GM19239 (cell line): ENCODE data around the gene ABTB1.
"Not testable (repeated sequence)": the region's sequence is repeated elsewhere in the genome, so short reads cannot be mapped to it uniquely, and the experiment has no call there.

Experiments used
- DNase-seq: peaks from one replicate; pipeline ENCODE4 v3.0.0; 2011; ENCODE audit warnings: low spot score; ENCODE audit not compliant: insufficient read length
- FAIRE-seq: peaks from 2 replicates; lab custom pipeline; 2011; peaks lifted over from hg19 to GRCh38; lab: Jason Lieb, UNC

The ABTB1 gene

DNA sequence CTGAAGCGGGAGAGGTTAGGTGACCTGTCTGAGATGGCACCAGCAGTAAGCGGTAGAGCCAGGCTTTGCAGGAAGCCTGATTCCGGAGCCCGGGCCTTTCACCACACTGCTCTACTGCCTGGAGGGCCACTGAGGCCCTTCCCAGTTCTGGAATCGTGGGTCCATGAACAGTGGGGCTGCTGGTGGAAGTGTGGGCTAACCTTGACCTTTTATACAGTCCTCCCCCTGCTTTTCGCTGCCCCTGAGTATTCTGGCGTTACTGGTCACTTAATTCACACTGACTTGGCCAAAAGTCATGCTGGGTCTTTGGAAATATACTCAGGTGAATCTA, 2.6 kb upstream of the ABTB1 start:
- no peak for FAIRE-seq

GRCh38 chr3:127670761-127671522, 1.8 kb upstream of the ABTB1 start:
- FAIRE-seq (no peak), DNase-seq (no peak)

More for the DNA sequence above, 2.6 kb upstream of the ABTB1 start:
- no peak for DNase-seq

DNA sequence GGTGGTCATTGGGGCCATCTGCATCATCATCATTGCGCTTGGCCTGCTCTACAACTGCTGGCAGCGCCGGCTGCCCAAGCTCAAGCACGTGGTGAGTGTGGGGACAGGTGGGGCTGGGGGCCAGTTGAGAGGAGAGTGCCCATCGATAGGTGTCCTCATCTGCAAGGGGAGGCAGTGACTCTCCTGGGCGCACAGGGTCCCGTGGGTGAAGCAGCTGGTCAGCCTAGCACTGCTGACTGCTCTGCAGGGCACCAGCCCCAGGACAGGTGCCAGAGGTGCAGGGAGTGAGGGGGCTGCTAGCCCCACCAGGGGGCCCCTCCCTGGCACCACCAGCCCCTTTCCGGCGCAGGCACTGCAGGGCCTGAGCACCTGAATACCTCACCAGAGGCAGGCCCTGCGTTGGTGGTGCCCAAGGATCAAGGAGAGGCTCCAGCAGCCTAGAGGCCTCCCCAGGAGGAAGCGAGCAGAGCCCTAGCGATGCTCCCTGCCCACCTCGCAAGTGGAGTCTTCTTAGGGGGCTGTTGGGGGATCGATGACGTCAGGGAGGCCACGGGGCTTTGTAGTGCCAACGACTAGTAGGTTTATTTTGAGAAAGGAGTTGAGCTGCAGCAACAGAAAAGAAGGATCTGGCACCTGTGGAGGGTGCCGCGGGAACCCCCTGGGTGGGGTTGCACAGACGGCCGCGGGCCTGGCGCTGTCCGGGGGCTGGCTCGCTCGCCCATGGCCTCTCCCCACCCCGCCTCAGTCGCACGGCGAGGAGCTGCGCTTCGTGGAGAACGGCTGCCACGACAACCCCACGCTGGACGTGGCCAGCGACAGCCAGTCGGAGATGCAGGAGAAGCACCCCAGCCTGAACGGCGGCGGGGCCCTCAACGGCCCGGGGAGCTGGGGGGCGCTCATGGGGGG, 976 bp upstream of the ABTB1 start:
- DNase-seq: peak; percentile 60
- peak; percentile 40 for FAIRE-seq

- FAIRE-seq (no peak), DNase-seq (peak; percentile 58)
Observed at GRCh38 chr3:127673191-127674100, 694 bp downstream of the ABTB1 start.

- FAIRE-seq: no peak
- no peak for DNase-seq
Observed at GRCh38 chr3:127674101-127674721, 1.5 kb downstream of the ABTB1 start.

DNA sequence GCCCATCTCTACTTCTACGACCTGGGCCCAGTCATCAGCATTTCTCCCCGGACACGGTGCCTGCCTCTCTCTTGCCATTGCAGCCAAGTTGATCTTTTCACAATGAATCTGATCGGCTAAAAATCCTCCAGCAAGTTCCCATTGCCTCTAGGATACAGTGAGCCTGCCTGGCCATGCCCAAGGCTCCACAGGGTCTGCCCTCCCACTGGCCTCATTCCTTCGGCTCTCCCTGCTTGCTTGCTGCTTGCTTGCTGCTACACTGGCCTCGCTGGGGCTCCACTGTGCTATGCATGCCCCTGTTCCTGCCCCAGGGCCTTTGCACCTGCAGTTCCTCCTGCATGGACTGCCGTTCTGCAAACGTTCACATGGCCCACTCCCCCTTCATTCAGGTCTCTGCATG, 2.0 kb downstream of the ABTB1 start:
- no peak for FAIRE-seq

GRCh38 chr3:127675651-127676391, 3.1 kb downstream of the ABTB1 start:
- FAIRE-seq: no peak
- DNase-seq: no peak

More for the DNA sequence above, 2.0 kb downstream of the ABTB1 start:
- no peak for DNase-seq

DNA sequence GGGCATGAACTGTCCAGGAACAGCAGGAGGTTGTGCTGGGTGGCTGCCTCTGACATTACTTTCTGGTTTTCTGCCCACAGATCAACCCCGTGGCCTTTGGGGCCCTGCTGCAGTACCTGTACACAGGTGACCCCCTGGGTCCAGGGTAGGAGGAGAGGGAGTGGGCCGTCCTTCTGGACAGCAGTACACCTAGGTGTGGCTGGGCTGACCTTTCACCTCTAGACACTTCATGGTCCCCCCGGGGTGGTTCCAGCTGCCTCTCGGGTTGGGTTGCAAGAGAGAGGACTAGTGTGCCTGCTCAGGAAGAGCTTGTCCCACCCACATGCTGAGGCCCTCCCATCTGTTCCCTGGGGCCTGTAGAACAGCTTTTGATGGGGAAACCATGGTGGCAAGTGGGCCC, 3.7 kb downstream of the ABTB1 start:
- FAIRE-seq (no peak), DNase-seq (no peak)

DNA sequence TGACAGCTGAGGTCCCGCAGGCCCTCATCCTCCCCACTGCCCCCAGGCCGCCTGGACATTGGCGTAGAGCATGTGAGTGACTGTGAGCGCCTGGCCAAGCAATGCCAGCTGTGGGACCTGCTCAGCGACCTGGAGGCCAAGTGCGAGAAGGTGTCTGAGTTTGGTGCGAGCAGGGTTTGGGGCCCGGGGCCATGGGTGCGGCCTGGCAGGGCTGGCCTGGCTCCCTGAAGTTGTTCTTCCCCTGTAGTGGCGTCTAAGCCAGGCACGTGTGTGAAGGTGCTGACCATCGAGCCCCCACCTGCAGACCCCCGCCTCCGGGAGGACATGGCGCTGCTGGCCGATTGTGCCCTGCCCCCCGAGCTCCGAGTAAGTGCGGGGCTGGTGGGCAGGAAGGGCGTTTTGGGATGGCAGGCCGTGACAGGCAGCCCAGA, 4.2 kb downstream of the ABTB1 start:
- DNase-seq (no peak), FAIRE-seq (no peak)

DNA sequence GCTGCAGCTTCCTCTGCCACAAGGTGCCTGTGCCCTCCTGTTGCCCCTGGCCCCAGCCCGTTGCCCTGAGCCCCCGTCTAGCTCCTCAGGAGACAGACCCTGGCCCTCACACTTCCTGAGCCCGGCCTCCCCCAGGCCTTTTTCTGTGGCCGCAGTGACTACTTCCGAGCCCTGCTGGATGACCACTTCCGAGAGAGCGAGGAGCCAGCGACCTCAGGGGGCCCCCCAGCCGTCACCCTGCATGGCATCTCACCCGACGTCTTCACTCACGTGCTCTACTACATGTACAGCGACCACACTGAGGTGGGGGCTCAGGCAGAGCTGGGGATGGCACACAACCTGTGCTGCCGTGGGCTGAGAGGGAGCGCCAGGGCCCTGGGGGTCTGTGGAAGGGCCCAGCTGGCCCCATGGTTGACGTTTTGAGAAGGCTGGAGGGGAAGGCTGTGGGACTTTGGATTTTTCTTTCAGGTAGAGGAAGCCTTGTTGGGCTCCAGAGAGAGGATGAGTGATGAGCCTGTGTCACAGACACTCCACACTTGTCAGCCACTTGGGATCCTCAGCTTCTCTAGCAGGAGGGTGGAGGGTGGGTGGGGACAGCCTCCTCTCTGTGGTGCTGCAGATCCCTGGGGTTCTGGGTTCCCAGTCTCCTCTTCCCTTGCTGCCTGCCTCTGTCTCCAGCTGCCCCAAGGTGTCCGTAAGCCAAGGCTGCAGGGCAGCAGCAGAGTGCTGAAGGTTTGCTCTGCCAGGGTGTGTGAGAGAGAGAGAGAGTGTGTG, 5.0 kb downstream of the ABTB1 start:
- no peak for FAIRE-seq
- DNase-seq: no peak

DNA sequence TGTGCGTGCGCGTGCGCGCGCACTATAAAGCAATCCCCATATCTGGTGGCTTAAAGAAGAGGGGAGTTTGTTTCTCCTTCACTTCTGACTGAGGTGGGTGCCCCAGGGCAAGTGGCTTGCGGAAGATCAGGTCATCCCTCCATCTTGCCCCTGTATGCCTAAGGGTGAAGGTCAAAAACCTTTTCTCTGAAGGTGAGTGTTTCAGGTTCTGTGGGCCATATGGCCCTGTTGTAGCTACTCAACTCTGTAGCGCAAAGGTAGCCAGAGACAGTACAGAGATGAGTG, 5.5 kb downstream of the ABTB1 start:
- DNase-seq (no peak), FAIRE-seq (no peak)

DNA sequence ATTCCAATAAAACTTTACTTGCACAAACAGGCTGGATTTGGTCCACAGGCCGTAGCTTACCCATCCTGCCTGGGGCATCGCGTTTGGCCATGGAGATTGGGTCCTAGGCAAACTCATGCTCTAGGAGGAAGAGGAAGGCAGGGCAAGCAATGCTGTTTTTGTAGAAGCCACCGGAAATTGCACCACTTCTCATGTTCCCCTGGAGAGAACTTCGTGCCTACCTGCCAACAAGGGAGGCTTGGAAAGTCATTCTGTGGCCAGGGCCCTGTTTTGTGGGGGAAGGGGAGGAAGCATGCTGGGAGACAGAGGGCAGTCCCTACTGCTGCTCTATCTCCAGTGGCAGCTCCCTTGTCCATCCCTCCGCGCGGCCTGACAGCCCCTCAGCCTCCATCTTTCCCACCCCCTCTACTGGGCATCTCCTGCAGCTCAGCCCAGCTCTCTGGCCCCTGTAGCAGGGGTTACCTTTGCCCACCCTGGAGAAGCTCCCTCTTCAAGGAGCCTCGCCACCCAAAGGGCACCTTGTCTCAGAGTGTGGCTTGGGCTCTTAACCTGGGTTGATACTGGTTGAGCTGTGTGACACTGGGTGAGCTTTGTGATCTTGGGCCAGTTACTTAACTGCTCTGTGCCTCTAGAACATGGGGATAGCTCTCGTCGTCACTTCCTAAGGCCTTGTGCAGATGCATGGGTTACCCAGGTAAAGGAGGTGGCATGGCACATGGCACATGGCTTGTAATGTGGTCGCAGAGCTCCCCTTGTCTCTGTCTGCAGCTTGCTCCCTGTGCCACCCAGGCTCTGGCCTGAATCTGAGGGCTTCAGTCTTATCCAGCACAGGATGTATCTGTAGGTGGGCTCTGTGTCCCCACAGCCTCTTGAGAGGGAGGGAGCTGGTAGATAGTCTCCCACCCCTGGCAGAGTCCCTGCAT, 6.1 kb downstream of the ABTB1 start:
- FAIRE-seq (no peak), DNase-seq (no peak)

DNA sequence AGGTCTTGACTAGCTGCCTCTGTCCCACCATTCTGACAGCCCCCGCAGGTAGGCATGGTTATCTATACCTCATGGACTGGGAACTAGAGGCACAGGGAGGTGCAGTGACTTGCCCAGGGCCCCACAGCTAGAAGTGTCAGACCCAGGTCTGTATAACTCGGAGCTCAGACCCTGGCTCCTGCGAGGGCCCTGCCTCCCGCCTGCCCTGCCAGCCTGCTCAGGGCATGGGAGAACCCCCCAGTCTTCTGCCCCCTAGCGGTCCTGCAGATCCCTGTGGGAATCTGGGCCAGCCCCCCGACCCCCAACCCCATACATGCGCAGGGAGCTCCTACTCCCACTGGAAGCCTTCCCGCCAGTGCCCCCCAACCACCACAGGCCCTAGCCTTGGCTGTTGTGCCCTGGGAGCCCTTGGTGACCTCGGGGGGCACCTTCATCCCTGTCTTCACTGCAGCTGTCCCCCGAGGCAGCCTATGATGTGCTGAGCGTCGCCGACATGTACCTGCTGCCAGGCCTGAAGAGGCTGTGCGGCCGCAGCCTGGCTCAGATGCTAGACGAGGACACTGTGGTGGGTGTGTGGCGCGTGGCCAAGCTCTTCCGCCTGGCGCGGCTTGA, 6.9 kb downstream of the ABTB1 start:
- FAIRE-seq (no peak), DNase-seq (no peak)

- no peak for FAIRE-seq
- DNase-seq: no peak
Observed at GRCh38 chr3:127680146-127680661, 7.5 kb downstream of the ABTB1 start.

GRCh38 chr3:127680798-127681221, 8.1 kb downstream of the ABTB1 start:
- FAIRE-seq (no peak), DNase-seq (no peak)

GRCh38 chr3:127682175-127682554, 9.4 kb downstream of the ABTB1 start:
- not testable (repeated sequence) for DNase-seq, FAIRE-seq

DNA sequence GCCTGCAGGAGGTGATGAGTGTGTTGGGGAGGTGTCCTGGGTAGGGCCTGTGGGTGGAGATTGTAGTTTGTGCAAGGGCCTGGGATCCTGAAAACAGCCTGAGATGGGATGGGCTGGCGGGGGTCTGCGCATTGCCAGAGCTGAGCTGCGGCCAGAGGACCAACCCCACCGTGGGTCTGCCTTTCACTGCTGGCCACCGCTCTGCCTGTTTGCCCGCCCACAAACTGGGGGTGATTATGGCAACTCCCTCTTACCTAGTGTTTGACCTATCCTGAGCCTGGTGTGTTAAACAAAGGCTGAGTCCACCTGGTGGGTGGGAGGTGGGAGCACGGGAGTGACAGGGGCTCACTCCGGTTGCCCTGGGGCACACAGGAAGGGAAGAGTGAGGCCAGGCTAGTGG, 9.8 kb downstream of the ABTB1 start:
- FAIRE-seq (no peak), DNase-seq (no peak)
